Measurements from ENCODE around the gene TMIGD1. TPM values are rescaled to one million over a fixed set of nuclear protein-coding genes. Genes with fewer than 3 reads are reported as not detected.

Gene TMIGD1
- total RNA-seq, 1 donor from 2014 or later = not detected

GRCh38 chr17:30341703-30342249 is 7.9 kb upstream of the TMIGD1 start:
- peaks cover 32% of the 10 kb centered on the region for H3K4me1 Mint-ChIP-seq
- Histone ChIP-seq H3F3A (ENCODE audit: low read depth) (peaks cover 18% of the 10 kb centered on the region), H3K4me1 (peaks cover 7% of the 10 kb centered on the region), H3K27ac (no peak overlapping the region), H3K27me3 (peaks cover 5% of the 10 kb centered on the region), H3K4me3 (no peak overlapping the region), H3K36me3 (no peaks in the 10 kb centered on the region), H3K9me3 (ENCODE audit: low read depth) (no peaks in the 10 kb centered on the region), H3K79me2 (ENCODE audit: low read depth) (no peaks in the 10 kb centered on the region), H3K4me2 (no peak overlapping the region), H3K9ac (no peak overlapping the region), H4K20me1 (ENCODE audit: low read depth) (no peaks in the 10 kb centered on the region), H2AFZ (replicated peaks) (no peak overlapping the region)
- H3K27me3 Mint-ChIP-seq (ENCODE audit: insufficient read depth, low read depth) = peaks cover 5% of the 10 kb centered on the region
- H3K36me3 Mint-ChIP-seq = no peaks in the 10 kb centered on the region
- no peak overlapping the region for H3K4me3 Mint-ChIP-seq
- TF ChIP-seq CTCF (IDR thresholded peaks at IDR 0.05) (no peak), EZH2 (IDR thresholded peaks at IDR 0.05) (no peak), EZH2phosphoT487 (IDR thresholded peaks at IDR 0.05) (no peak)
- DNase-seq (ENCODE audit: low spot score) = no peak
- no peak overlapping the region for H3K27ac Mint-ChIP-seq
- H3K9me3 Mint-ChIP-seq = no peaks in the 10 kb centered on the region

- H3K36me3 Mint-ChIP-seq = no peaks in the 10 kb centered on the region
- H3F3A ChIP-seq (ENCODE audit: low read depth) = peaks cover 18% of the 10 kb centered on the region
- H3K79me2 ChIP-seq (ENCODE audit: low read depth) = no peaks in the 10 kb centered on the region
- H3K27ac Mint-ChIP-seq = peak overlapping the region; percentile 59
- H3K36me3 ChIP-seq = no peaks in the 10 kb centered on the region
- H2AFZ ChIP-seq (replicated peaks) = peak overlapping the region; percentile 78
- no peaks in the 10 kb centered on the region for H4K20me1 ChIP-seq (ENCODE audit: low read depth)
- peaks cover 8% of the 10 kb centered on the region for H3K27me3 Mint-ChIP-seq (ENCODE audit: insufficient read depth, low read depth)
- peaks cover 7% of the 10 kb centered on the region for H3K4me1 ChIP-seq
- no peak overlapping the region for H3K9ac ChIP-seq
- peak overlapping the region; percentile 20 for H3K27ac ChIP-seq
- H3K4me1 Mint-ChIP-seq = peaks cover 32% of the 10 kb centered on the region
- H3K9me3 Mint-ChIP-seq = no peaks in the 10 kb centered on the region
- peak overlapping the region; percentile 64 for H3K4me2 ChIP-seq
- peaks cover 5% of the 10 kb centered on the region for H3K27me3 ChIP-seq
- TF ChIP-seq CTCF (IDR thresholded peaks at IDR 0.05) (no peak), EZH2phosphoT487 (IDR thresholded peaks at IDR 0.05) (no peak), EZH2 (IDR thresholded peaks at IDR 0.05) (no peak)
- no peak for DNase-seq (ENCODE audit: low spot score)
- no peaks in the 10 kb centered on the region for H3K9me3 ChIP-seq (ENCODE audit: low read depth)
- H3K4me3 Mint-ChIP-seq = peak overlapping the region; percentile 55
- no peak overlapping the region for H3K4me3 ChIP-seq
Measured at GRCh38 chr17:30340801-30341356, 7.0 kb upstream of the TMIGD1 start.

- H3K9me3 Mint-ChIP-seq = no peaks in the 10 kb centered on the region
- no peak for DNase-seq (ENCODE audit: low spot score)
- H3K4me2 ChIP-seq = no peak overlapping the region
- peaks cover 18% of the 10 kb centered on the region for H3F3A ChIP-seq (ENCODE audit: low read depth)
- H3K9ac ChIP-seq = no peak overlapping the region
- no peak overlapping the region for H3K27ac ChIP-seq
- H3K4me1 Mint-ChIP-seq = peaks cover 24% of the 10 kb centered on the region
- H3K9me3 ChIP-seq (ENCODE audit: low read depth) = no peaks in the 10 kb centered on the region
- H3K27ac Mint-ChIP-seq = no peak overlapping the region
- no peaks in the 10 kb centered on the region for H3K36me3 Mint-ChIP-seq
- no peaks in the 10 kb centered on the region for H3K36me3 ChIP-seq
- H3K4me3 ChIP-seq = no peak overlapping the region
- TF ChIP-seq CTCF (IDR thresholded peaks at IDR 0.05) = no peak
- TF ChIP-seq EZH2 (IDR thresholded peaks at IDR 0.05) = no peak
- no peak for TF ChIP-seq EZH2phosphoT487 (IDR thresholded peaks at IDR 0.05)
- H3K27me3 ChIP-seq = peaks cover 5% of the 10 kb centered on the region
- no peak overlapping the region for H3K4me3 Mint-ChIP-seq
- peaks cover 8% of the 10 kb centered on the region for H3K27me3 Mint-ChIP-seq (ENCODE audit: insufficient read depth, low read depth)
- H2AFZ ChIP-seq (replicated peaks) = no peak overlapping the region
- peaks cover 7% of the 10 kb centered on the region for H3K4me1 ChIP-seq
- H3K79me2 ChIP-seq (ENCODE audit: low read depth) = no peaks in the 10 kb centered on the region
- H4K20me1 ChIP-seq (ENCODE audit: low read depth) = no peaks in the 10 kb centered on the region
Measured at GRCh38 chr17:30339086-30339485, 5.2 kb upstream of the TMIGD1 start.

Measured in neural progenitor cell (in vitro differentiated cells).